Fibroblast of villous mesenchyme (primary cell): ENCODE results near the gene TRAPPC5. TPM values are rescaled to one million over a fixed set of nuclear protein-coding genes. Genes with fewer than 3 reads are reported as not detected.

ENCODE experiments used
- DNase-seq: peaks from one replicate; pipeline ENCODE4 v3.0.0-alpha.2; 2010; ENCODE audit warnings: low read depth
- H3K4me3 ChIP-seq: 2 replicates; pipeline ENCODE4 v1.5.1; 2011; ENCODE audit warnings: low read depth, mild to moderate bottlenecking, low read length
- total RNA-seq: library from RNA; depleted of rRNA; stranded (reverse); fragments of >200 nt; gene quantifications from 2 replicates; pipeline ENCODE4 v1.2.3, GENCODE V29; 2012
- TF ChIP-seq, protein P1 (sequence below): IDR thresholded peaks from 2 replicates; pipeline ENCODE4 v1.5.1; 2012; ENCODE audit warnings: low read depth, mild to moderate bottlenecking, low read length; ENCODE audit not compliant: insufficient read depth

The TRAPPC5 gene
- total RNA-seq, 1 donor = 29.8 TPM

DNA sequence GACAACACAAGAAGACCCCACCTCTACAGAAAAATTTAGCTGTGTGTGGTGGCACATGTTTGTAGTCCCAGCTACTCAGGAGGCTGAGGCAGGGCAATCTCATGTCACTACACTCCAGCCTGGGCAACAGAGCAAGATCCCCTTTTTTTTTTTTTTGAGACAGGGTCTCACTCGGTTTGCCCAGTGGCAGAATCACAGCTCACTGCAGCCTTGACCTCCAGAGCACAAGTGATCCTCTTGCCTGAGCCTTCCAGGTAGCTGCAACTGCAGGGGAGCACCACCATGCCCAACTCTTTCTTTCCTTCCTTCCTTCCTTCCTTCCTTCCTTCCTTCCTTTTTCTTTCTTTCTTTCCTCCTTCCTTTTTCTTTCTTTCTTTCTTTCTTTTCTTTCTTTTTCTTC, 55.5 kb downstream of the TRAPPC5 start:
- no peak for DNase-seq
- H3K4me3 ChIP-seq = no peak overlapping the region
- TF ChIP-seq, protein P1, sequence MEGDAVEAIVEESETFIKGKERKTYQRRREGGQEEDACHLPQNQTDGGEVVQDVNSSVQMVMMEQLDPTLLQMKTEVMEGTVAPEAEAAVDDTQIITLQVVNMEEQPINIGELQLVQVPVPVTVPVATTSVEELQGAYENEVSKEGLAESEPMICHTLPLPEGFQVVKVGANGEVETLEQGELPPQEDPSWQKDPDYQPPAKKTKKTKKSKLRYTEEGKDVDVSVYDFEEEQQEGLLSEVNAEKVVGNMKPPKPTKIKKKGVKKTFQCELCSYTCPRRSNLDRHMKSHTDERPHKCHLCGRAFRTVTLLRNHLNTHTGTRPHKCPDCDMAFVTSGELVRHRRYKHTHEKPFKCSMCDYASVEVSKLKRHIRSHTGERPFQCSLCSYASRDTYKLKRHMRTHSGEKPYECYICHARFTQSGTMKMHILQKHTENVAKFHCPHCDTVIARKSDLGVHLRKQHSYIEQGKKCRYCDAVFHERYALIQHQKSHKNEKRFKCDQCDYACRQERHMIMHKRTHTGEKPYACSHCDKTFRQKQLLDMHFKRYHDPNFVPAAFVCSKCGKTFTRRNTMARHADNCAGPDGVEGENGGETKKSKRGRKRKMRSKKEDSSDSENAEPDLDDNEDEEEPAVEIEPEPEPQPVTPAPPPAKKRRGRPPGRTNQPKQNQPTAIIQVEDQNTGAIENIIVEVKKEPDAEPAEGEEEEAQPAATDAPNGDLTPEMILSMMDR = no peak

- TF ChIP-seq, protein P1 = no peak
- no peak overlapping the region for H3K4me3 ChIP-seq
- no peak for DNase-seq
These were observed 56.6 kb downstream of the TRAPPC5 start for GRCh38 chr19:7737215-7737614.

Other genes with a start within 250 kb of the TRAPPC5 start
- 2.3 and 2.6 TPM in 2 replicates for gene PEX11G, start 191.8 kb upstream of the TRAPPC5 start, total RNA-seq
- gene ZNF358, start 164.7 kb upstream of the TRAPPC5 start, total RNA-seq = 13.8 and 20.9 TPM in 2 replicates
- 5.5 and 8.6 TPM in 2 replicates for gene MCOLN1, start 158.2 kb upstream of the TRAPPC5 start, total RNA-seq
- gene PNPLA6, start 145.1 kb upstream of the TRAPPC5 start, total RNA-seq = 101 and 106 TPM in 2 replicates
- not detected in 2 replicates for gene CAMSAP3, start 85.0 kb upstream of the TRAPPC5 start, total RNA-seq
- gene XAB2, start 51.3 kb upstream of the TRAPPC5 start, total RNA-seq = 32.0 and 34.1 TPM in 2 replicates
- 10.4 and 11.9 TPM in 2 replicates for gene PET100, start 51.0 kb upstream of the TRAPPC5 start, total RNA-seq
- 0.43 TPM in 1 of 2 replicates, not detected in the other for gene PCP2, start 47.1 kb upstream of the TRAPPC5 start, total RNA-seq
- 4.2 and 9.9 TPM in 2 replicates for gene STXBP2, start 43.7 kb upstream of the TRAPPC5 start, total RNA-seq
- not detected in 2 replicates for gene RETN, start 11.8 kb upstream of the TRAPPC5 start, total RNA-seq
- gene MCEMP1, start 3.7 kb upstream of the TRAPPC5 start, total RNA-seq = not detected in 2 replicates
- gene FCER2, start 21.3 kb downstream of the TRAPPC5 start, total RNA-seq = not detected in 2 replicates
- not detected in 2 replicates for gene CLEC4G, start 51.3 kb downstream of the TRAPPC5 start, total RNA-seq
- gene CD209, start 66.7 kb downstream of the TRAPPC5 start, total RNA-seq = not detected in 2 replicates
- gene CLEC4M, start 82.4 kb downstream of the TRAPPC5 start, total RNA-seq = under 0.01 TPM in 1 of 2 replicates, not detected in the other
- 24.8 and 25.5 TPM in 2 replicates for gene EVI5L, start 149.4 kb downstream of the TRAPPC5 start, total RNA-seq
- under 0.01 TPM in 1 of 2 replicates, not detected in the other for gene PRR36, start 193.6 kb downstream of the TRAPPC5 start, total RNA-seq
- 6.0 and 7.4 TPM in 2 replicates for gene LRRC8E, start 207.7 kb downstream of the TRAPPC5 start, total RNA-seq
- gene MAP2K7, start 223.0 kb downstream of the TRAPPC5 start, total RNA-seq = 12.1 and 12.2 TPM in 2 replicates
- gene TGFBR3L, start 234.0 kb downstream of the TRAPPC5 start, total RNA-seq = 0.86 and 0.97 TPM in 2 replicates
- 17.7 and 23.5 TPM in 2 replicates for gene SNAPC2, start 239.5 kb downstream of the TRAPPC5 start, total RNA-seq
- gene CTXN1, start 245.3 kb downstream of the TRAPPC5 start, total RNA-seq = 1.9 and 3.0 TPM in 2 replicates